GM19025 (cell line): ENCODE data around the gene LAMB4.

Experiments
- ATAC-seq: cut with Tn5 transposase; IDR thresholded peaks from one replicate; pipeline ENCODE4 v1.9.1; 2021; ENCODE audit warnings: mild to moderate bottlenecking, low read depth, moderate library complexity; ENCODE audit not compliant: unreplicated experiment

The LAMB4 gene

DNA sequence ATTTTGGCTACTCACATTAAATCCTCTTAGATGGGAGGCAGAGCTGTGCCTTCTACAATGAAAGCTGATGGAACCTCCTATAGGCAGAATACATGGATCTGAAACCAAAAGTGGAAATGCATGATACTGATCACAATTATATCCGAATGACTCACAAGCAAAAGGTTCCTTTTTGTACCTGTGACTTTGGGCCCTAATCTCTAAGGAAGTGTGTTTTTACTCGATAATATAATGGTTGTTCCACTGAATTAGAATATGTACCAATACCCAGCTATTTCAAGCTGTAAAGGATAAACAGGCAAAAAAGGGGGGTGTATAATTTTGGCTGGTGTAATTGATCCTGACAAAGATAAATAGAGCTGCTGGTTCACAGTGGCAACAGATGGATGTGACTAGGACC lies 109.6 kb downstream of the LAMB4 start:
- ATAC-seq: no peak

DNA sequence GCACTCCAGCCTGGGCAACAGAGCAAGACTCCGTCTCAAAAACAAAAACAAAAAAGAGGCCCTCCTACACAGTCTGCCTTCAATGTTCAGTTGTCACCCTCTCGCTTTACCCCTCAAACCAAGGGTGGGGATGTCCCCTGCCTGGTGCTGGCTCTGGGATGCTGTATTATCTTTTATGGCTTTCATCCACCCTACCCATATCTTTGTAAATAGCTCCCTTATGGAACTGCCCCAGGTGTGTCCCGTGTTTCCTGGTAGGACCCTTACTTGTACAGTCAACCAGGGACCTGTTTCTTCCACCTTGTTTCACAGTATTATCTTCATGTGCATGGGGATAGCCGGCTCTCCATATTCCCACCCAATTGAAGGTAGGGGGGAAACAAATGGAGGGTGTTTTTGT lies 111.5 kb downstream of the LAMB4 start:
- ATAC-seq: no peak

DNA sequence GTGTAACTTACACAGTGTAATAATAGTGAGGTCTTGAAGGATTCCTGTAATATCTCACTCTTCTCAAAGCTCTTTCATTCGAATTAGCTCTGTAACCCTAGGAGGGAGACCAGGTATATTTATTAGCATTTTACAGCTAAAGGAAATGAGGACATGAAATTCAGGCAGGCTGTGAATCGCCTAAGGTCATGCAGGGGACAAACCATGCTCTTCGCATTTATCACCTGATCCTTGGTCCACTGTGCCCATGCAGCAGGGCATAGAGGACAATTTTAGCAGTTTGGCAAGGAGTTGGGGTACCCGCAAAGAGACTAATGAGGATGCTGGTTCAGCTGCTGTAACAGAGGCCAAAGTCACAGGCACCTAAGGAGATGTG lies 112.4 kb downstream of the LAMB4 start:
- no peak for ATAC-seq

DNA sequence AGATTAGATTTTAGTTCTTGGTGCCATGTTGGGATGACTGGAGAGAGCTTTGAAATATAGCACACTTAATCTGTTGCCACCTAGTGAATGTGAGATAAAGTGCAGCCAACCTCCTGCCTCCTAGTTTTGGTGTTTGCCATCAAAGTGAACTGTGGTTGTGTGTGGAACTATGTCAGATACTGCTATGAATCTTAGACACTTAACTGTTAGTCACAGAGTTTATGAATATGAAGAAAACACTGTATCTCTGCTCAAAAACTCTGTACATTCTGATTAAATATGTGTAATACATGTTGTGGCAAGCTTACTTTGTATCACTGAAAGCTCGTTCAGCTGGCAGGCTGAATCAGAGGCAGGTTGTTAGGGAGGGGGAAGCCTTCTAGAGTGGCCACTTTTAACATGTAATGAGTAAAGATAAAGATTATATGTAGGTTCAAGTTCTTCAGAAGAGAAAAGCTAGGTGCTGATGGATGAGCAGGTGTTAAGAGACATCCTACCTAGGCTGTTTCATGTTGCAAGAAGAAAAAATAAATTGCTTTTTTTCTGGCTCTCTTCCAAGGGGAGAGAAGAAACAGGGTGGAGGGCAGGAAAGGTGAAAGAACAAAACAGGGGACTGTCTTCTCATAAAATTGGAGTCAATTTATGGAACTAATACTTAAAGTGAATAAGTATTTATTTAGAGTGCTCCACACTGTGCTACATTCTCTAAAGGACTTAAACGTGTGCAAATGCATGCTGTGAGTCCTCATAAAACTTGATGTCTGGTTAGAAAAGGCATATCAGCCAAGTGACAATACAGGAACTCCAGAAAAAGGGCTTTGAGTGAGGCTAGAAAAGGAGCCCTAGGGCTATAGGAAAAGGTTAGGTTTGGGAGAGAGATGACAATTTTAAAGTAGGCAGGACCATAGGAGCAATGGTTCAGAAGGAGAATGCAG lies 113.1 kb downstream of the LAMB4 start:
- no peak for ATAC-seq

DNA sequence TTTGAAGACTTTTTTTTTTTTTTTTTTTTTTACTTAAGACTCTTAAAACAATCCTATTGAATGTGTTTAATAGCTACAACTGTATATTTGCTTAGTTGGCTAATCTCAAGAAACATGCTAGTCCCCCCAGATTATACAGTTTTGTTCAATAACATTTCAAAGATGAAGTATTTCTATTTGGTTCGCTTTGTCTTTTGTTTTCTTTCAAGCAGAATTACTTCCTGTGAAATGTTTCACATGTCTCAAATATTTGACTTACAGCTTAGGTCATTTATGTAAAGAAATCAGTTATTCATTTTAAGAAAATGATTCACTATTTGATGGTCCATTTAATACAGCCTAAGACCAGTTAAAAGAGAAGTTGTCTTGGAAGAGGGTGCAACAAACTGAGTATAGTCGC lies 114.4 kb downstream of the LAMB4 start:
- no peak for ATAC-seq

DNA sequence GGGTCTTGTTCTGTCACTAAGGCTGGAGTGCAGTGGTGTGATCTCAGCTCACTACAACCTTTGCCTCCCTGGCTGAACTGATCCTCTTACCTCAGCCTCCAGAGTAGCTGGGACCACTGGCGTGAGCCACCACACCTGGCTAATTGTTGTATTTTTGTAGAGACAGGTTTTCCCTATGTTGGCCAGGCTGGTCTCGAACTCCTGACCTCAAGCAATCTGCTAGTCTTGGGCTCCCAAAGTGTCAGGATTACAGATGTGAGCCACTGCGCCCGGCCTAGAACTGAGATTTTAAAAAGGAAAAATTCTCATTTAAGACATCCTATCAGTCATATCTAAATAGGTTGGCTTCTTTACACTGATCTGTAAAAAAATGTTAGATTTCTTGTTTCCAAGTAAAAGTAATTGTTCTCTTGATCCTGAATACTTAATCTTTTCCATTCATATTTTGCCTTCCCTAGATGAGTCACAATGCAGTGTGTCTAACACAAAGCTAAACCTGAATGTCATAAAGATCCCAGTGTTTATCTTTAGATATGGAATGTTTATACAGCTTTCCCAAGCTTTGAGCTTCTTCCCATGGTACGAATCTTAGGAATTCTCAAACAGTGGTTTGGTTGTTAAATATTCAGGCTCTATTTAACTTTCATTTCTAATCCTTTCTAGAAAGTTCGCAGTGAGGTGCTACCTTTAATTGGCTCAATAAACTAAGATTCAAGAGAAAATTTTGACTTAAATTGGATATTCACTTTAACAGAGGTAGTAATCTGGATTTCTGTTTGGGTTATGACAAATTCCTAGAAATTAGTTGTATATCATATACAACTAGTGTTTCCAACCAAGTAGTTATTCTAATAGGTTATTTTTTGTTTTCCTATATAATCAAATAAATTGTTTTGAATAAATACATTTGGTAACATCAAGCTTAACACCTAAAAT lies 115.1 kb downstream of the LAMB4 start:
- no peak for ATAC-seq

DNA sequence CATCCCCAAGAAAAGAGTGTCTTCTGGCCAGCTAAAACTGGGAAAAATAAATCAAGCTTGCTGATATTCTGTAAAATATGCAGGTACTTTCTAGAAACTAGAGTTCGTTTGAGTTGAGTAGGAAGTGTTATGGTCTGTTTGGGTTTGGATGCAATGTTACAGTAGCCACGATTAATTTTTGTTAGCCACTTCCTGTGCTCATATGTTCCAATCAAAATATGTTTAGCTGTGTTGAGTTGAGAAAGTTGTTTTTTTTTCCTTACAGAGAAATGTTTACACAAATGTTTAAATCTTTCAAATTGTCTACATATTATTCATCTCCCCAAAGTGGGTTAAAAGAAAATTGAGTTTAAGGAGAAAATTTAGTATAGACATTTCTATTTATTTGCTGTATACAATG lies 115.9 kb downstream of the LAMB4 start:
- no peak for ATAC-seq

DNA sequence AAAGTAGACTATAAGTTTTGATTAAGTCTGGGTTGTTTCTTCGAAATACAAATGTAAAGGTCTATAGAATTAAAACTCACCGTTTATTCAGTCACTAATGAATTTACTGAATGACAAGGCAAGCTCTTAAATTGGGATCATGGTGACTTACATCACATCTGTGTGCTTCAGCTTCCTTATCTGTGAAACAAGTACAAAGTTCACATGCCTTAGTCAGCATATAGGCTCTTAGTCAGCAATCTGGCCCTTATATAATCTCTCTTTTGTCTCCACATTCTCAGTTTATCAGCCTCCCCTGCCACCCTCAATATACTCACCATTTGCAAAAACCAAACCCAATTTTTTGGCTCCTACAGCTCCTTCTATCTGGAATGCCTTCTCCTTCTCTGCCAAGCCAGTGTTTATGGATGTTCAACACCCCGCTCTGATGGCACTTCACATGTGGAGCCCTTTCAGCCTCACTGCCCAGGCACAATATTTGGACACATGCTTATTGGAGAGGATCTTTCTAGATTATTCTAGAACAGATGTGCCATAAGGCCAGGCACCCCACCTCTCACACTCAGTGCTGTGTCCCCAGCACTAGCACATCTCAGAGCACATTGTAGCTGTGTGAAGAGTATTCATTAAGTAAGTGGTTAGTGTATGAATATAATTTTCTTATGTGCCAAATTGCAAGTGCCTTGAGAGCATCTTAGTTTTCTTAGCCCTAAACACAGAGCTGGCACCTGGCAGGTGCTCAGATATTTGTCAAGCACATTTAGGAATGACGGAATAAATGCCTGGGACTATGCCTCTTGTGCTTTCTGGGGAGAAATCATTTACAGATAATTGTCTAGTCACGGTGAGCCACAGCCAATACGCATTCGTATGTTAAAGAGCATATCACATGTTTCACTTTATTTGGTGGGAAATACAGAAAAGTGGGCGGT lies 117.4 kb downstream of the LAMB4 start:
- no peak for ATAC-seq

DNA sequence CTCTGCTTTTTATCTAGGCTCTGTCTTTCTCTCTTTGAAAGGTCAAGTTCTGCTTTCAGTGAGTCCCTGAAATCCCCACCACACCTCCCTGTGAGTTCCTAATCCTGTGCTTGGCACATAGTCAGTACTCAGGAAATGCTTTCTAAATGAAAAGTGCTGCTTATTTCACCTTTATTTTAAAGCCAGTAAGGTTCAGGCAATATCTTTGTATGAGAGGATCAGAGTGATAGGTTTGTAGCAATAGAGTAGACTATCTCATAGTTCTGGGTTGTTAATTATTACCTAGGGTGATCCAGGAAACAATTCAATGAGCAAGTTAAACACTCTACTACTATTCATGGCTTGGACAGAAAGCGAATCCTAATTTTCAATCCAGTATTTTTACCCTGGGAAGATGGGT lies 119.8 kb downstream of the LAMB4 start:
- no peak for ATAC-seq

DNA sequence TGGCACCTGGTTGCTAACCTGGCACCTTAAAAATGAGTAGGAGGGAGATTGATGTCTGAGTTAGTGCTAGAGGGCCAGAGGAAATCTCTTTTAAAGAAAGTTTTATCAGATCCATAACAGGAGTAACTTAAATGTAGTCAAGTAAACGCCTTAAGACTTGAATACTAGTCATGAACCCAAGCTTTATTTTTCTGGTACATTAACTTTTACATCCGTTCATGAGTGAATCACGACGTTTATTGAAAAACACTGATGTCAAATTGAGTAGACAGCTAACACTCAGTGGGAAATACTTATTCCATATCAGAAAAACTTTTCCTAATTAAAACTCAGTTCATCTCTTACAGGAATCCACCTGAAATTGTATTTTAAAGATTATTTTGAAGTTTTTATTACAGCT lies 120.3 kb downstream of the LAMB4 start:
- ATAC-seq: no peak

DNA sequence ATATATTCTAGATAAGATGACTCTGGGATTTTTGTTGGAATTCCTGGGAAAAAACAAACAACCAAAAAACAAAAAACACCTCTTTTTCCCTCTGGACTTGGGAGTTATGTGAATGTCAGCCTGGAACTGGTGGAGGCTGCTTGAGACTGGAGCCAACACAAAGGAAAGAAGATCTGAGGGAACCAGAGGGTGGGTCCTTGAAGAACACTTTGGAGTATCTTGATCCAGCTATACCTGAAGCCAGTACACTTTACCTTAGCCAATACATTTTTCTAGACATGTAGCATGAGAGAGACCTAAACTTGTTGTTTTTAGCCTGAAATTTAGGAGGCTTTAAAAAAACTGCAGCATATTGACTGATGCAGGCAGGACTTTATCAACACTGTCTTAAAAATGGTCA lies 121.3 kb downstream of the LAMB4 start:
- no peak for ATAC-seq

DNA sequence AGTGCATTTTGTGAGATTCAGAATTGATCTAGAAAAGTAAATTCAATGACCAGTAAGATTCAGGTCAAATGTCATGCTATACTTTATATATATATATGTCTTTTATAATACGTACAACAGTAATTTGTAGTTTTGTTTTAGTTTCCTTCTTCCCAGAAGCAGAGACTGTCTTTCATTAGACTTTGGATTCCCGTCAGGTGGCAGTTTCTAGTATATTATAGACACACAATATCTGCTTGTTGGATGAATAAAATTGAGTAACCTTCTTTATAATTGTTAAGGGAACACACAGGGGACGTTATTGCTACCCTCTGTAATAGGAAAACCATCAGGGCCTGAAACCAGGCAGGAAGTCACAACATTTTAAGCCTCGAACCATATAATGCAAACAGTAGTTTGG lies 121.9 kb downstream of the LAMB4 start:
- ATAC-seq: no peak

DNA sequence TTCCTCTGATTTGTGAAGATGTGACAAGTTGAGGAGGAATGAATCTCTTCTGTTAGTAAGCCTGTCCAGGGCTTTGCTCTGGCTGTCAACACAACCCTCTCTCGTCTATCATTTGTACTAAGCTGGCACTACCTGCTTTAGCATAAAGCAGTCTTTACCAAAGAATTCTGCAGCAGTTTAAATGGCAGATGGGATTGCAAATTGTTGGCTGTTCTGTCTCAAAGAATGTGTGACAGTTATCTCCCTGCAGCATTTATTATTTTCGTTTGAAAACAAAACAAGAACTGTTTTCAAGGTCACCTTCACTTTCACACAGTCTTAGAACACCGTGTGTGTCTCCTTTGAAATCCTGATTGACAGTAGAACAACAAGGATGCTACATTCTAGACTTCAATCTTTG lies 122.4 kb downstream of the LAMB4 start:
- ATAC-seq: no peak

DNA sequence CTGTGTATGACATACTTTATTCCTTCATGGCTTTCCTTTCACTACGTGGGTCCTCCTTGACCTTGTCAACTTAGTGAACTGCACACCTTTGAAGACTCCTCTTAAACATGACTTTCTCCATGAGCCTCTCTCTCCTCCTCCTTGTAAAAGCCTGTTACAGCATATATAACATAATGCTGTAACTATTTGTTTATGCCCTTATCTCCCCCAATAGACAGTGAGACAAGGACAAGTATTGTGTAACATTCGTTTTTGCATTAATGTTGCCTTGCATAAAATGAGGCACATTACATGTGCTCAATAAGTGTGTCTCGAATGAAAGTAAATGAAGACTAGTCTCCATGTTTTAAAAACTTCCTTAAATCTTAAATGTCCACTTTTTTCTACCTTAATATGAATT lies 122.9 kb downstream of the LAMB4 start:
- ATAC-seq: no peak

DNA sequence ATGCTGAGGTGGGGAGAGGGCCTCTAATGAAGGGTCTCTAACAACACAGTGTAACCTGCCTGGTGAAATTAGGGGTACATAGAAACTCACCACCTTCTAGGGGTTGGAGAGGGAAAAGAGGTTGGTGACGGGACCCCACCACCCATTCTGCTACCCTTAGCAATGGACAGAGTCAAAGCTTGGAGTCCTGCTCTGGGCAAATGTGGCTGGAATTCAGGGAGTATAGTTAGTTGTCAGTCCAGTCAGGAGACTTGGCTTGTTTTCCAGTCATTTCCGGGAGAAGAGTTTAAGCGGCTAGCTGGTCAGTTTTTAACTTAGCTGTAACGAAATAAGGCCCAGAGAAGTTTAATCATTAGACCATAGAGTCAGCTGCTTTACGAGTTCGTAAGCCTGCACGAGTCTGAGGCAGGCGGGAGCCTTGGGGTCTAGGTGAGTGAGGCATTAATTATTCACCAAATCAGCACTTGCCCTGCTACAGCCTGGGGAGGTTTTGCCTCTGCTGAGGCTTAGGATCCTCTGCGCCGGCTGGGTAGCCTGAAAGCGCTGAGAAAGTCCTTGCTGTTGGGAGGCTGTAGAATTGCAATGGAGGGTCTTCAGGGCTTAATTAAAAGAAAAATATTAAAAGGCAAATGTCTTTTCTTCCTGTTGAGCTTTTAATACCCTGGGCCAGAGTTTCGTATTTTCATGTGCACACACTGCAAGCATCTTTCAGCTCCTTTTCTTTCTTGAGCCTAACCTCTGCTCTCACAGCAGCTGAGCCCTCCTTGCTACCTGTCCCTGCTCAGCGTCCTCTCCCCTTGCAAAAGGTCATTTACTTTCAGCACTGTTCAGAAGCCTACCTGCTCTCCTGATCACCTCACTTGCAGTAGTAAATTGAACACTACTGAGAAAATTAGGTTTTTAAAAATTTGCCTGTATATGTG lies 125.7 kb downstream of the LAMB4 start:
- peak; percentile 58 for ATAC-seq

DNA sequence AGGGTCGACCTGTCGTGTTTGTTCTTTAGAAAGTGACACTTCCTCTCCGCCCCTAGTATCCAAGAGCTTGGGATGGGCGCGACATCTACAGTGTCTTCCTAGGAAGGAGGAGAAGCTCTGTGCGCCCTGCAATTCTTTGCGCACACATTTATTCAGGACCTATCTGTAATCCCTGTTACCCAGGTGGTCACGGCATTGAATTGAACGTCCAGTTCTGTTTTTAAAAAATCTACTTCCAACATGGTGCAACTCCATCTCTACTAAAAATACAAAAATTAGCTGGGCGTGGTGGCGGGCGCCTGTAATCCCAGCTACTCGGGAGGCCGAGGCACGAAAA lies 126.6 kb downstream of the LAMB4 start:
- no peak for ATAC-seq

DNA sequence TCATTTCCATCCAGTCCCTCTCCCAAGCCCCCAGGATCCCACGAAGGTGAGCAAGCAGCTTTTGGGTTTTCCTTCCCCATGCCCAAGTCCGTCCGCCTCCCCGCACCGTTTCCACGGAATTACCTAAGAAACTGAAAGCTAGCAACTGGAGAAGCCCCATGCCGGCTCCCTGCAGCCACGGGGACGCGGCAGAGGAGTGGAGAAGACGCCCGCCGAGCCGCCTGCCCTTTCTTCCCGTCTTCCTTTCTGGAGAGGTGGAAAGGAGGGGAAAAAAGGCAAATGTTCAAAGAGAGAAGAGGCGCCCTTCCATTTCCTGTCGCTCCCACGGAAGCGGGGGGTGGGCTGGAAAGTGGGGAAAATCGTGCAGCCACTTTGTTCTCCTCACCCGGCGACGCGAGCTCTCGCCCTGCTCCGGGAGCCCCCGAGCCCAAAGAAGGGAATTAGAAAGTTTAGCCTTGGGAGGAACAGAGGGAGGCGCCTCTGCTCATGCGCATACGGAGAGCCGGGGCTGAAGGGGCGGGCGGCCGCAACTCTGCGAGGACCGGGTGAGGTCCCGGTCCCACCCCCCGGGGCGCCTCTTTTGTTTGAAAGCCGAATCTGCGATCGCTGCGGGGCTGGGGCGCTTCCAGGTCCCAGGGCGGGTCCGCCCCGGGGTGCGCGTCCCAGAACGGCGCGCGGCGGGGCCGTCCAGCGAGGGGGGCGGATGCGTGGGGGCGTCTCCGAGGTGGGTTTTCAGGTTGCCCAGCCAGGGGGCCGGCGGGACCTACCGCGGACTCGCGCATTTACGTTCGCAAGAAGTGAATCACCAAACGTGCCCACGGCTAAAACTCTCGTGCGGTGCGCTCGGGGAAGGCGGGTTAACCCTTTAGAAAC lies 127.2 kb downstream of the LAMB4 start, which contains the start of gene LAMB1:
Gene LAMB1, minus strand, starts transcription at position 436 of the 873 bp plus-strand sequence. Its CDS starts 276 bp downstream, at position 160.
- no peak for ATAC-seq
